Gastroesophageal sphincter (tissue), 3 donors: ENCODE results near the gene CTIF.

ENCODE experiments used
- EP300 ChIP-seq: sonication (generic); formaldehyde crosslinking; IDR thresholded peaks from one replicate; pipeline ENCODE4 v1.6.1; 2017; ENCODE audit warnings: antibody characterized with exemption, mild to moderate bottlenecking
- POLR2A ChIP-seq, 2 donors: fragments of 450-650 bp; IDR thresholded peaks; one replicate each; pipeline ENCODE4 v1.6.1; 2017; ENCODE audit warnings: antibody characterized with exemption in 2 of 2, mild to moderate bottlenecking in 2 of 2, moderate library complexity in 1 of 2
- POLR2AphosphoS5 ChIP-seq: sonication (generic); formaldehyde crosslinking; IDR thresholded peaks from one replicate; pipeline ENCODE4 v1.6.1; 2017; ENCODE audit warnings: antibody characterized with exemption
- TF ChIP-seq, protein P1 (sequence below), 4 experiments: fragments of 200-600 bp in 2 of 4; fragments of 450-650 bp in 2 of 4; sonication (generic) in 1 of 4; IDR thresholded peaks; one replicate each; pipeline ENCODE4 v1.5.1; 2017 to 2019; ENCODE audit warnings: antibody characterized with exemption in 4 of 4, mild to moderate bottlenecking in 2 of 4, moderate library complexity in 2 of 4

DNA sequence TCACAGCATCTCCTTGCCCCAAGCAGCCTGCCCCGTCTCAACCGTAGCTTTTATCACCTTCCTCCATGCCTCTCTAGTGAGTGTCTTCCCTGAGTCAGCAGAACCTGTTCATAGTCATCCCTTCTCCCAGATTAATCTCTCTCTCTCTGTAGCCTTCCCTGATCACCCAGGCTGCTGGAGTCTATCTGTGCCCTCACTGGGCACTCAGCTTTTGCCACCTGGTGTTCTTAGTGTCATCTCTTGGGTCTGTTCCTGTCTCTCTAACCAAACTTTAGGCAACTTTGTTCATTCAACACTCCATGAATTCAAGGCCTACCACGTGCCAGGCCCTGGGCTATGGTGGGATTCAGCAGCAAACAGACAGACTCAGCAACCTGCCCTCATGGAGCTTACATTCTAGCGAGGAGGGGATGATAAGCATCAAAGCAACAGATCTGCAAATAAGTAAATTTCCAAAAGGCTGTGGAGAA is 252.8 kb downstream of the CTIF start:
- TF ChIP-seq, protein P1, sequence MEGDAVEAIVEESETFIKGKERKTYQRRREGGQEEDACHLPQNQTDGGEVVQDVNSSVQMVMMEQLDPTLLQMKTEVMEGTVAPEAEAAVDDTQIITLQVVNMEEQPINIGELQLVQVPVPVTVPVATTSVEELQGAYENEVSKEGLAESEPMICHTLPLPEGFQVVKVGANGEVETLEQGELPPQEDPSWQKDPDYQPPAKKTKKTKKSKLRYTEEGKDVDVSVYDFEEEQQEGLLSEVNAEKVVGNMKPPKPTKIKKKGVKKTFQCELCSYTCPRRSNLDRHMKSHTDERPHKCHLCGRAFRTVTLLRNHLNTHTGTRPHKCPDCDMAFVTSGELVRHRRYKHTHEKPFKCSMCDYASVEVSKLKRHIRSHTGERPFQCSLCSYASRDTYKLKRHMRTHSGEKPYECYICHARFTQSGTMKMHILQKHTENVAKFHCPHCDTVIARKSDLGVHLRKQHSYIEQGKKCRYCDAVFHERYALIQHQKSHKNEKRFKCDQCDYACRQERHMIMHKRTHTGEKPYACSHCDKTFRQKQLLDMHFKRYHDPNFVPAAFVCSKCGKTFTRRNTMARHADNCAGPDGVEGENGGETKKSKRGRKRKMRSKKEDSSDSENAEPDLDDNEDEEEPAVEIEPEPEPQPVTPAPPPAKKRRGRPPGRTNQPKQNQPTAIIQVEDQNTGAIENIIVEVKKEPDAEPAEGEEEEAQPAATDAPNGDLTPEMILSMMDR (IDR thresholded peaks at IDR 0.05): no peak
- no peak for TF ChIP-seq POLR2AphosphoS5
- TF ChIP-seq POLR2A (IDR thresholded peaks at IDR 0.05): no peak
- no peak for TF ChIP-seq EP300
